Epithelial cell of proximal tubule (primary cell): ENCODE results near the gene RIC8A. TPM values are rescaled to one million over a fixed set of nuclear protein-coding genes. Genes with fewer than 3 reads are reported as not detected.
A peak's percentile ranks its signal among the peaks of the same experiment; 100 is the strongest.
"Not testable (repeated sequence)": the region's sequence is repeated elsewhere in the genome, so short reads cannot be mapped to it uniquely, and the experiment has no call there.

Experiments used
- DNase-seq: peaks from one replicate; pipeline ENCODE4 v3.0.0-alpha.2; 2011; ENCODE audit warnings: low read depth
- H3K4me3 ChIP-seq: 2 replicates; pipeline ENCODE4 v1.5.1; 2011; ENCODE audit warnings: low read depth, mild to moderate bottlenecking, low read length
- total RNA-seq: library from RNA; depleted of rRNA; stranded (reverse); fragments of >200 nt; gene quantifications from 2 replicates; pipeline ENCODE4 v1.2.3, GENCODE V29; 2015
- TF ChIP-seq, protein P1 (sequence below): conservative IDR thresholded peaks from 2 replicates; pipeline ENCODE4 v1.5.1; 2012; ENCODE audit warnings: low read depth, mild to moderate bottlenecking, low read length

The RIC8A gene
- 116 and 143 TPM in 2 replicates for total RNA-seq

DNA sequence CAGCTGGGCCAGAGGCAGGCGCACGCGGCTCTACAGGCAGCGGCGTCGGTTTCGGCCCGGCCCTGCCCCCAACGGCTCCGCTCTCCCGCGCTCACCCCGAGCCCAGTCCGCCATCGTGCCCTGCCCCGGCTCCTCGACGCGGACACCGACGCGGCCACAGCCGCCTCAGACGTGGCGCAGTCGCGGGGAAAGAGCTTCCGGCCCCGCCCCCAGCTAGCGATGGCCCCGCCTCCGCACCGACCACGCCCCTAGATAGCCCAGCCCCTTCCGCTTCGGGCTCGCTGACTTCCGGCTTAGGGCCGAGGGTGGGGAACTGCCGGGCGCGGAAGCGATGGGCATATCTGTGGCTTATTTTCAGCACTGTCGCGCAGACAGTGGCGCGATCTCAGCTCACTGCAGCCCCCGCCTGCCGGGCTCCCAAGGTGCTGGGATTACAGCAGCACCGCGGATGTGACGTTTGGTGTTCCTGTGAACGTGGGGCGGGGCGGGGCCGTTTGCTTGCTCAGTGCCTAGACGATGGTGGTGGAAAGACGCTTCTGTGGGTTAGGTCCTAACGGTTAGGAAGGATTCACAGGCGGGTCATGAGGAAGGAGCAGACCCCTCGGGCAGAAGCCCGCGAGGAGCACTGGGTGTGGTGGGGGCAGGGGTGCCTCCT, at the start of gene RIC8A, which contains the start of gene BET1L:
Gene RIC8A (plus strand): TSS at position 501 of the 655 bp plus-strand sequence. CDS start 1,147 bp downstream, outside the sequence.
Gene BET1L (minus strand): TSS at position 192 of the 655 bp plus-strand sequence. CDS start 78 bp downstream, at position 114.
- peak; percentile 85 for DNase-seq
- TF ChIP-seq, protein P1, sequence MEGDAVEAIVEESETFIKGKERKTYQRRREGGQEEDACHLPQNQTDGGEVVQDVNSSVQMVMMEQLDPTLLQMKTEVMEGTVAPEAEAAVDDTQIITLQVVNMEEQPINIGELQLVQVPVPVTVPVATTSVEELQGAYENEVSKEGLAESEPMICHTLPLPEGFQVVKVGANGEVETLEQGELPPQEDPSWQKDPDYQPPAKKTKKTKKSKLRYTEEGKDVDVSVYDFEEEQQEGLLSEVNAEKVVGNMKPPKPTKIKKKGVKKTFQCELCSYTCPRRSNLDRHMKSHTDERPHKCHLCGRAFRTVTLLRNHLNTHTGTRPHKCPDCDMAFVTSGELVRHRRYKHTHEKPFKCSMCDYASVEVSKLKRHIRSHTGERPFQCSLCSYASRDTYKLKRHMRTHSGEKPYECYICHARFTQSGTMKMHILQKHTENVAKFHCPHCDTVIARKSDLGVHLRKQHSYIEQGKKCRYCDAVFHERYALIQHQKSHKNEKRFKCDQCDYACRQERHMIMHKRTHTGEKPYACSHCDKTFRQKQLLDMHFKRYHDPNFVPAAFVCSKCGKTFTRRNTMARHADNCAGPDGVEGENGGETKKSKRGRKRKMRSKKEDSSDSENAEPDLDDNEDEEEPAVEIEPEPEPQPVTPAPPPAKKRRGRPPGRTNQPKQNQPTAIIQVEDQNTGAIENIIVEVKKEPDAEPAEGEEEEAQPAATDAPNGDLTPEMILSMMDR, result no peak
- peak within 1 kb of the TSS; percentile 99 for H3K4me3 ChIP-seq

DNA sequence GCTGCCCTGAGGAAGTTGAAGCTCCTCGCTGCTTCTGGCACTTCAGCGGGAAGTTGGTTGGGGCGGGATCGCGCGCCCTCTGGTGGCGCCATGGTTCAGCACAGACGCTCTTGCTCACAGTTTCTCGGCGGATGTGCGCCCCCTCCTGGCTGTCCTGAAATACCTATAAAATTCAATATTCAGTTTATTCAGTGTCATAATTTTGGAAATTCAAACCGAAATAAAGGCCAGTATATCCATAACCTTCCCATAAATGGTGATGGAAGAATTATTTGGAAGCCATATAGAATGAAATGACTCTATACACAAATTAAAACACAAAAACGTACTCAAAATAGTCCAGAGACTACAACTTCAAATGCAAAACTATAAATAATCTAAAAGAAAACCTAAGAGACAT, 27.3 kb upstream of the RIC8A start:
- TF ChIP-seq, protein P1, result peak; percentile 36
- DNase-seq, H3K4me3 ChIP-seq: not testable (repeated sequence)

DNA sequence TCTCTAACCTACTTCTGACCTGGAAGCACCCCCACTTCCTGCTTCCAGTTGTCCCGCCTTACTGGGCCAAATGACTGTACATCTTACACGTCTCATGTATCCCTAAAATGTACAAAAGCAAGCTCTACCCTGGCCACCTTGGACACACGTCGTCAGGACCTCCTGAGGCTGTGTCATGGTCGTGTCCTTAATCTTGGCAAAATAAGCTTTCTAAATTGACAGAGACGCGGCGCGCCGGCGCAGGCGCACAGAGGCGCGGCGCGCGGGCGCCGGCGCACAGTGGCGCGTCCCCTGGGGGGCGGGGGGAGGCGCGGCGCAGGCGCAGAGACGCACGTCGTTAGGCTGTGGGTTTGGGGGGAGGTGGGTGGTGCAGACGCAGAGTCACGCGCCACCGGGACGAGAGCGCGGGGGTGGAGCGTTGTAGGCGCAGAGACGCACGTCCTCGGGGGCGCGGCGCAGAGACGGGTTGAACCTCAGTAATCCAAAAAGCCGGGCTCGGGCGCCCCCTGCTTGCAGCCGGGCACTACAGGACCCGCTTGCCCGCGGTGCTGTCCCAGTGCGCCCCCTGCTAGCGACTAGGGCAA, 18.2 kb upstream of the RIC8A start:
- not testable (repeated sequence) for DNase-seq, H3K4me3 ChIP-seq

DNA sequence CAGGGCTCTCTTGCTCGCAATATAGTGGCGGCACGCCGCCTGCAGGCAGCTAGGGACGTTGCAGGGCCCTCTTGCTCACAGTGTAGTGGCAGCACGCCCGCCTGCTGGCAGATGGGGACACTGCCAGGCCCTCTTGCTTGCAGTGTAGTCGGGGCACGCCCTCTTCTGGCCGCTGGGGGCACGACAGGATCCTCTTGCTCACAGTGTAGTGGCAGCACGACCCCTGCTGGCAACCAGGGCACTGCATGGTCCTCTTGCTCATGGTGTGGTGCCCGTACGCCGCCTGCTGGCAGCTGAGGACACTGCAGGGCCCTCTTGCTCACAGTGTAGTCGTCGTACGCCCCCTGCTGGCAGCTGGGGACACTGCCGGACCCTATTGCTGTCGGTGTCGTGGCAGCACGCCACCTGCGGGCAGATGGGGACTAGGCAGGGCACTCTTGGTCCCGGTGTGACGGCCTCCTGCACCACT, 17.6 kb upstream of the RIC8A start:
- TF ChIP-seq, protein P1, result peak; percentile 16
- not testable (repeated sequence) for H3K4me3 ChIP-seq, DNase-seq

DNA sequence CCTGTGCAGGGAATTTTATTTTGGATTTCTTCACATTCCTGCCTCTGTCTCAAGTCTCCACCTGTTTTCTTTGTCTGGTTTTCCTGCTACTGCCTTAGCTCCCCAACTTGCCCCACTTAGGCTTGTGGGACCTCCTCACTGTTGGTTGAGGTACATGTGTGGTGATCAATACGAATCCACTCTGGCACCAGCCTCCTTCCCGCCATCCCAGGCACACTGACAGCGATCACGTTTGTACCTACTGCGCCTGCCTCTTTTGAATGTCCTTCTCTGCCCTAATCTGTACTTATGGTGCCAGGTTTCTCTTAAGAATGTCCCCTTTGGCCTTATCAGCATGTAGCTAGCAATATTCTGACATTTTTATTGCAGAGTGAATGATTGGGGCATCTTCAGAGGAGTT, 17.0 kb upstream of the RIC8A start:
- DNase-seq, result not testable (repeated sequence)

DNA sequence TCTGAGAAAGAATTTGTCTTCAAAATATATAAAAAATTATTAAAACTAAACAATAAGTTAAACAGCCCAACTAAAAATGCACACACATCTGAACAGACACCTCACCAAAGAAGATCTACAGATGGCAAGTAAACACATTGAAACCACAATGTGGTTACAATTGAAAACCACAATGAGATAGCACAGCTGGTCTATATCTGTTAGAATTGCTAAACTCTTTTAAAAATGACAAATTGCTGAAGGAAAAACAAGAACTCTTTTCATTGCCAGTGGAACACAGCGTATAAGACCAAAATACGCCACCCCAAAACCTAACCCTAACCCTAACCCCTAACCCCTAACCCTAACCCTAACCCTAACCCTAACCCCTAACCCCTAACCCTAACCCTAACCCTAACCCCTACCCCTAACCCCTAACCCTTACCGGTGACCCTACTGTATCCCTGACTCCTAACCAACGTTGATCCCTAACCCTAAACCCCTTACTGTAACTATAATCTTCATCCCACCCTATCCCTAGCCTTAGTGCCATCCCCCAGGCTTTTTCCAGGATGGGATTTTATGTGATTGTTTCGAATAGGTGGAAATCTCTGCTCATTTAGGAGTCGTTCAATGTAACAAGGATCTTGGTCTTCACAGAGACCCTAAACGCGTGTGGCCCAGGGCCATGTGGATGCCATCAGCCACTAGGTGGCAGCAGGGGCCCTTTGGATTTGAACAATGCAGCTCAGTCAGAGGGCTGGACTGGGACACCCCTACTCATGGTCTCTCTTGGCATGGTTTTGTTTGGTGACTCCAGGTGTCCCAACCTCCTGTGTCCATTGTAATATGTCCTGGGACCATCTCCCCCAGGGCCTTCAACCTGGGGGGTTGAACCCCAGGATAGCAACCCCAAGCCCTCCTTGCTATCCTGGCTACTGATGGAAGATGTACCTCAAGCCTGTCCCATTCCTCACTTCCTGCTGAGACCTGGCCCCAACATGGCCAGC, 15.7 kb upstream of the RIC8A start:
- DNase-seq, H3K4me3 ChIP-seq: not testable (repeated sequence)
- TF ChIP-seq, protein P1, result peak; percentile 34

More for the DNA sequence above, 17.0 kb upstream of the RIC8A start:
- not testable (repeated sequence) for H3K4me3 ChIP-seq

DNA sequence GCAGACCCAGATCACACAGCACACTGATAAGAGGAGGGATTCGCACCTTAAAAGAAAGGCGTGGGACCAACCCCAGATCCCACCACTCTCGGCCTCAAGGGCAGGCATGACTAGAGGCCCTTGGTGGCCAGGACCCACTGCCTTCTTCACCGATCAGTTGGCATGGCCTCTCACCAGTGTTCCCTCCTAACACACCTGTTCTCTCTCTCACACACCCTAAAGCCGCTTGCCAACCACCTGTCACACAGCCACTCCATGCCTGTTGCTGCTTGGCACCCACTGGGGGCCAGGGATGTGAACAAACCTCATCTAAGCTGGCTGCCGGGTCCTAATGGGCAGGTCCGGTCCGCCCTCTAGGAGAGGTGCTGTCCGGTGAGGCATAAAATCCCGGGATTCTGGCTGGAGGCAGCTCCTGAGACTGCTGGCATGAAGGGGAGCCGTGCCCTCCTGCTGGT, 14.8 kb upstream of the RIC8A start, which contains the start of gene SCGB1C1:
Gene SCGB1C1 (plus strand): TSS at position 405 of the 455 bp plus-strand sequence. CDS start 22 bp downstream, at position 427.
- DNase-seq, result not testable (repeated sequence)

DNA sequence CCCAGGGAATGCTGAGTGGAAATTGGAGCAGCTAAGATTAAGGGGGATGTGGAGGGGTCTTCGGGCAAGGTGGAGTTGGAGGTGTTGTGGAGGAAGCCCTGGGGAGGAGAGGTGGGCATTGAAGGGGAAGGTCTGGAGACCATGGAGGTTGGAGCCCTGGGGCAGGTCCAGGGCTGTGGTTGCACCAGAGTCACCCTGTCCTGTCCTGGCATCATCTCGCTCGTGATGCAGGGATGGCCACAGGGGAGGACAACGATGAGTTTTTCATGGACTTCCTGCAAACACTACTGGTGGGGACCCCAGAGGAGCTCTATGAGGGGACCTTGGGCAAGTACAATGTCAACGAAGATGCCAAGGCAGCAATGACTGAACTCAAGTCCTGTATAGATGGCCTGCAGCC, 14.0 kb upstream of the RIC8A start:
- not testable (repeated sequence) for H3K4me3 ChIP-seq, DNase-seq

More for the DNA sequence above, 14.8 kb upstream of the RIC8A start, which contains the start of gene SCGB1C1:
- H3K4me3 ChIP-seq, result not testable (repeated sequence)
